Peyer's patch (tissue), 4 donors: ENCODE results near the gene COBL.

Experiments
- CTCF ChIP-seq, 6 experiments: fragments of 450-650 bp in 4 of 6; fragments of 200-600 bp in 2 of 6; sonication (generic) in 1 of 6; IDR thresholded peaks; one replicate each; pipeline ENCODE4 v1.5.1; 2017 to 2019; ENCODE audit warnings: antibody characterized with exemption in 6 of 6, mild to moderate bottlenecking in 3 of 6, moderate library complexity in 1 of 6
- POLR2A ChIP-seq, 2 donors: fragments of 450-650 bp; IDR thresholded peaks; one replicate each; pipeline ENCODE4 v1.5.1; 2017; ENCODE audit warnings: antibody characterized with exemption in 2 of 2, mild to moderate bottlenecking in 2 of 2, moderate library complexity in 2 of 2

GRCh38 chr7:51148216-51148615 lies 168.4 kb downstream of the COBL start:
- no peak for TF ChIP-seq CTCF (IDR thresholded peaks at IDR 0.05)
- TF ChIP-seq POLR2A (IDR thresholded peaks at IDR 0.05): no peak
